PC-3 (cell line): ENCODE data around the gene AHNAK2. TPM values are rescaled to one million over a fixed set of nuclear protein-coding genes. Genes with fewer than 3 reads are reported as not detected.

Experiments used
- ATAC-seq: fragments of 200-7000 bp; cut with Tn5 transposase; 2 replicates; pipeline ENCODE4 v1.9.1; 2020; ENCODE audit warnings: mild to moderate bottlenecking, moderate library complexity
- BruUV-seq: library from RNA; stranded (reverse); fragments of 400-500 nt; replicated peaks from 2 replicates; lab custom pipeline; 2021; lab: Mats Ljungman, UMichigan
- CTCF ChIA-PET: fragments of 300-600 bp; sonication (Branson Sonifier 250); formaldehyde crosslinking; loops from one replicate; lab custom pipeline; 2022; ENCODE audit warnings: antibody characterized with exemption; lab: Charles Lee
- POLR2A ChIA-PET: fragments of 300-600 bp; sonication (Branson Sonifier 250); formaldehyde crosslinking; loops from one replicate; lab custom pipeline; 2022; ENCODE audit warnings: antibody characterized with exemption; ENCODE audit not compliant: unreplicated experiment; lab: Charles Lee
- DNase-seq: peaks from one replicate; pipeline ENCODE4 v3.0.0-alpha.2; 2015
- H2AFZ ChIP-seq: fragments of 300-600 bp; sonication (generic); 2 replicates; pipeline ENCODE4 v1.6.0; 2016; ENCODE audit warnings: antibody characterized with exemption, low read length
- H3F3A ChIP-seq: fragments of 300-600 bp; sonication (generic); one replicate; pipeline ENCODE4 v1.6.0; 2017; ENCODE audit warnings: antibody characterized with exemption, low read length, control low read depth, mild to moderate bottlenecking; ENCODE audit not compliant: unreplicated experiment
- H3K27ac ChIP-seq: fragments of 300-600 bp; sonication (generic); 2 replicates; pipeline ENCODE4 v1.5.1; 2016; ENCODE audit warnings: mild to moderate bottlenecking, low read length
- H3K27me3 ChIP-seq: fragments of 300-600 bp; sonication (generic); 2 replicates; pipeline ENCODE4 v1.6.1; 2016; ENCODE audit warnings: low read length, mixed read lengths
- H3K36me3 ChIP-seq: fragments of 300-600 bp; sonication (generic); 2 replicates; pipeline ENCODE4 v1.6.1; 2016; ENCODE audit warnings: low read depth, mixed run types, low read length, mixed read lengths
- H3K4me1 ChIP-seq: fragments of 300-600 bp; sonication (generic); 2 replicates; pipeline ENCODE4 v1.5.1; 2016; ENCODE audit warnings: low read length; ENCODE audit not compliant: insufficient read depth
- H3K4me2 ChIP-seq: fragments of 300-600 bp; sonication (generic); 2 replicates; pipeline ENCODE4 v1.6.0; 2016; ENCODE audit warnings: low read length
- H3K4me3 ChIP-seq: fragments of 300-600 bp; sonication (generic); 2 replicates; pipeline ENCODE4 v1.5.1; 2016; ENCODE audit warnings: mild to moderate bottlenecking, low read length, mixed read lengths
- H3K79me2 ChIP-seq: fragments of 300-600 bp; sonication (generic); 2 replicates; pipeline ENCODE4 v1.6.1; 2017; ENCODE audit warnings: low read length, mixed read lengths
- H3K9ac ChIP-seq: fragments of 300-600 bp; sonication (generic); 2 replicates; pipeline ENCODE4 v1.6.0; 2016; ENCODE audit warnings: mild to moderate bottlenecking, low read length
- H3K9me2 ChIP-seq: fragments of 300-600 bp; sonication (generic); replicated peaks from 2 replicates; pipeline ENCODE4 v1.6.1; 2016; ENCODE audit warnings: mixed run types, low read length, mixed read lengths
- H3K9me3 ChIP-seq: fragments of 300-600 bp; sonication (generic); 2 replicates; pipeline ENCODE4 v1.6.1; 2016; ENCODE audit warnings: low read length, mixed read lengths
- H4K20me1 ChIP-seq: fragments of 300-600 bp; sonication (generic); 2 replicates; pipeline ENCODE4 v1.6.1; 2016; ENCODE audit warnings: low read length, mixed read lengths
- CTCF ChIP-seq: fragments of 300-600 bp; sonication (generic); conservative IDR thresholded peaks from 2 replicates; pipeline ENCODE4 v1.5.1; 2017; ENCODE audit warnings: antibody characterized with exemption, low read depth, mild to moderate bottlenecking, low read length
- EZH2 ChIP-seq: fragments of 300-600 bp; sonication (generic); IDR thresholded peaks from one replicate; pipeline ENCODE4 v1.6.1; 2017; ENCODE audit warnings: antibody characterized with exemption, mild to moderate bottlenecking, low read length; ENCODE audit not compliant: unreplicated experiment
- EZH2phosphoT487 ChIP-seq: fragments of 300-600 bp; sonication (generic); IDR thresholded peaks from 2 replicates; pipeline ENCODE4 v1.6.1; 2018; ENCODE audit warnings: mild to moderate bottlenecking, antibody characterized with exemption, low read length, borderline replicate concordance
- intact Hi-C: fragments of 100-400 bp; cut with micrococcal nuclease; formaldehyde crosslinking; loops from 2 replicates; pipeline ENCODE4 v1.9.0; 2023
- total RNA-seq: library from RNA; depleted of rRNA; stranded (reverse); fragments of >200 nt; gene quantifications from 2 replicates; pipeline ENCODE4 v1.2.3, GENCODE V29; 2014

The AHNAK2 gene
- total RNA-seq, 1 experiment from 2014 or later: 25.0 TPM

GRCh38 chr14:104937694-104938365 lies 40.3 kb downstream of the AHNAK2 start:
- Histone ChIP-seq H3K4me3 (no peak overlapping the region), H2AFZ (no peak overlapping the region), H3K9ac (no peak overlapping the region), H3K9me2 (no peaks in the 10 kb centered on the region), H3K4me2 (no peak overlapping the region), H3K9me3 (no peaks in the 10 kb centered on the region), H3K27ac (no peak overlapping the region), H3K79me2 (no peaks in the 10 kb centered on the region), H3F3A (no peaks in the 10 kb centered on the region), H3K27me3 (no peaks in the 10 kb centered on the region), H3K4me1 (no peaks in the 10 kb centered on the region), H3K36me3 (no peaks in the 10 kb centered on the region), H4K20me1 (no peaks in the 10 kb centered on the region)
- TF ChIP-seq EZH2 (no peak), EZH2phosphoT487 (no peak), CTCF (no peak)
- no peak for ATAC-seq
- ChIA-PET CTCF (no interaction called here), POLR2A (no interaction called here)
- no peak for DNase-seq
- TSS peak; percentile 7 for BruUV-seq
- intact Hi-C loops: no loop called here

GRCh38 chr14:104937161-104937560 lies 41.0 kb downstream of the AHNAK2 start:
- no peak for ATAC-seq
- Histone ChIP-seq H3K4me1 (no peaks in the 10 kb centered on the region), H3K9me2 (no peaks in the 10 kb centered on the region), H3K27me3 (no peaks in the 10 kb centered on the region), H3K36me3 (no peaks in the 10 kb centered on the region), H3K4me3 (no peak overlapping the region), H3K27ac (no peak overlapping the region), H4K20me1 (no peaks in the 10 kb centered on the region), H3K4me2 (no peak overlapping the region), H3F3A (no peaks in the 10 kb centered on the region), H3K79me2 (no peaks in the 10 kb centered on the region), H2AFZ (no peak overlapping the region), H3K9ac (no peak overlapping the region), H3K9me3 (no peaks in the 10 kb centered on the region)
- intact Hi-C loops: no loop called here
- POLR2A ChIA-PET: interaction anchor here (0.5 kb wide), 1 partner anchor 41 kb away, joined by 3 read pairs; the partner anchor contains the start of gene AHNAK2
- no peak for DNase-seq
- CTCF ChIA-PET: no interaction called here
- no peak for TF ChIP-seq EZH2phosphoT487
- no peak for TF ChIP-seq CTCF
- no peak for TF ChIP-seq EZH2
- no TSS peak for BruUV-seq
